C4-2B (cell line): ENCODE measurements around the gene DGKD.

Experiments
- CTCF ChIP-seq: fragments of 450-650 bp; conservative IDR thresholded peaks from 2 replicates; pipeline ENCODE4 v1.5.1; 2017; ENCODE audit warnings: mild to moderate bottlenecking
- ZFX ChIP-seq: fragments of 450-650 bp; IDR thresholded peaks from 2 replicates; pipeline ENCODE4 v1.6.1; 2017

- no peak for TF ChIP-seq CTCF
- TF ChIP-seq ZFX = no peak
Observed at GRCh38 chr2:233325814-233326213, 28.5 kb upstream of the DGKD start.
